ENCODE data around the gene COL21A1.

The COL21A1 gene

DNA sequence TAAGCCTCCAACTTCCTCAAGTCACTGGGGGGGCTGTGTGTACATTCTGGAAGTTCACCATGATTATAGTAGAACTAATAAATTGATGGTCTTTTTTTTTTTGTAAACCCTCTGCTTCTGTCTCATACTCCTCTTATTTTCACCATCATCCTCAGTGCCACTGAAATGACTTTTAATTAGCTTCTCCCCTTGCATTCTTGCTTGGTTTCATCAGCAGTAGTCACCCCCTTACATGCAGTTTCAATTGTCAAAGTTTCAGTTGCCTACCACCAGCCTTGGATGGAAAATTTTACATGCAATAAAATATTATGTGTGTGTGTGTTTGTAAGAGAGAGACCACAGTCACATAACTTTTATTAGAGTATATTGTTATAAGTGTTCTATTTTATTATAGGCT is 196.2 kb downstream of the COL21A1 start:
- DNase-seq (ENCODE audit: low read depth in 2 of 3, low spot score in 2 of 3): no peak

DNA sequence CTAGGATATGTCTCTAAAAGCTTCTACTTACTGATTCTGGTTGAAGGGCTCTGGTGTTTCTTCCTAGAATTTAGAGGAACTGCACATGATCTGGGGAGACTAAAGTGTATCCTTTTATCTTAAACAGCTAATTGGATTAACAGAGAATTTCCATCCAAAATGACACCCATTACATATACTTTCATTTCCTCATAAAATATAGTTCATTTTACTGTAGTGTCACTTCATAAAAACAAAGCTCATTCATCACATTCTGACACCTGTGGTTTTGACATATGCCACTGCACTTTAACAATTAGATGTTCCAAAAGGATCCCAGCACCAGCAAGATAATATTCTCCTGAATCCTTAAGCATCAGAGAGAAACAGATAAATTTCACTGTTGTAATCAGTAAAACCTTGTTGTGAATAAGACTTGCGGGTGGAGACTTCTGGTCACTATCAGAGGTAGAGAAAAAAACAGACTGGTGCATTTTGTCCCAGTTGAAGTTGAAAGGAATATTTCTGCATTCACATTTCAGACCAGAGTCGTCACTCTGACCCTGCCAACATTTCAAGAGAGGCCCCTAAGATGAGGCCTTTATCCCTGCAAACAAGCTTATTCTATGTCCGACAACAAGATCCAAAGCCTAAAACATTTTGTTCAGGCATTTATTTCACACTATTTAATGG is 196.7 kb downstream of the COL21A1 start:
- no peak for DNase-seq (ENCODE audit: low read depth in 2 of 3, low spot score in 2 of 3)

DNA sequence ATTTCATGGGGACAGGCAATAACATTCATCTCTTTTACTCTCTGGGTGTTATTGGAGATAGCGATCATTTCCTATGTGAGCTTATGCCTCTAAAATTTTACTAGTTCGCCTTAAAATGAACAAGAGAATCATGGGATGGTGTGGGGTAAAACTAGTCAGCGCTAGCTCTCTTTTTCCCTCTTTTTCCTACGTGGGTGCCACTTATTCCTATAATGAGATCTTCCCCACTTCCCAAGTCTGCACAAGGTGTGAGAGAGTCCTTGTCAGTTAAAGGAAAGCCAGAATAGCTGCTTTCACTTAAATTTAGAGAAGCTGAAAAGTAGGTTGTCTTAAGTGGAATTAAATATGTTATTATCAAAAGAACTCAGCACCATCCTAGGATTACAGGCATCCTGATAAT is 198.8 kb downstream of the COL21A1 start:
- DNase-seq (ENCODE audit: low read depth in 2 of 3, low spot score in 2 of 3): no peak

DNA sequence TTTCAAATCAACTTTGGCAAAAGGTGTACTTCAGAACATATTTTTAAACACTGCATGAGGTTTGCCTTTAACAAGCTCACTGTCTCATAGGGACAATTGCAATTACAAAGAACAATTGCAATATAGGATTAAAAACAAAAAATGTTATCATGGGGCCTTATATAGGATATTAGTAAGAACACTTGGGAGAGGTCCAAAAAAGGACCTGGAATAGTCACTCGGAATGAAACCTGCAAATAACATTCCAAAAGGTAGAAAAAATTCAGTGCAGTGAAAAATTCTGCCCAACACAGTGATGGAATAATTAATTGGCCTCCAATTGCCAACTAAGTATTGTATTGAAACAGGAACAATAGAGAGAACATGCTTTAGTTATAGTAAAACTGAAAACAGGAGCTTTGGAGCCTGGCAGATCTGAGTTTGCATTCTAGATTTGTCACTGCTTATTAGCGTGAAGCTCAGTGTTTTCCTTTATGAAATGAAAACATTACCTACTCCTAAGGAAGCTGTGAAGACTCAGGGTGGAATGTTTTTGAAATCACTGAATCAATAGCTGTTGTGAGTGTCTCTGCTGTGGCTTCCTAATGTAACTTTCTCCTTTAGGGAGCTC is 199.3 kb downstream of the COL21A1 start:
- no peak for DNase-seq (ENCODE audit: low read depth in 2 of 3, low spot score in 2 of 3)

DNA sequence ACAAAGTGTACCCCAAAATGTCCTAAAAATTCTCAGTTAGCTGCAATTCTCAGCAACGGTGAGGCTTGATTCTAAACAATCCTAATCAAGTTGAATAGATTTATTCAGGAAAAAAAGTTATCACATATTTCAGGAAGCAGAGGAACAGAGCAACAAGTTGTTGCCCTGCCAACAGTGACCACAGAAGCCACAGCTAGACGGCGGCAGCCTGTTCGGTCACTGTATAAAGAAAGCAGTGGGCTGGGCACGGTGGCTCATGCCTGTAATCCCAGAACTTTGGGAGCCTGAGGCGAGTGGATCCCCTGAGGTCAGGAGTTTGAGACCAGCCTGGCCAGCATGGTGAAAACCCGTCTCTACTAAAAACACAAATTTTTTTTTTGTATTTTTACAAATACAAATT is 200.8 kb downstream of the COL21A1 start:
- no peak for DNase-seq (ENCODE audit: low read depth in 2 of 3, low spot score in 2 of 3)

DNA sequence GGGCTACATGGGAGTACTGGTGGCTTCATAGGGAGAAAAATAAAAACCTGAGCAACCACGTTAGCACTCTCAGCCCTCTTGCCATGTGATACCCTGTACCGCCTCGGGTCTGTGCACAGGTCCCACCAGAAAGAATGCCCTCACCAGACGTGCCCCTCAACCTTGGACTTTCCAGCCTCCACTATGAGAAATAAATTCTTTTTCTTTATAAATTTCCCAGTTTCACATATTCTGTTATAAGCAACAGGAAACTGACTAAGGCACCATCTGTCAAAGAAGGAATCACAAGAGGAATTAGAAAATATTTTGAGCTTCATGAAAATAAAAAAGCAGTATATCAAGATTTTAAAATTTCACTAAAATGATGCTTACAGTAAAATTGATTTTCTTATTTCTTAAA is 203.6 kb downstream of the COL21A1 start:
- DNase-seq (ENCODE audit: low read depth in 2 of 3, low spot score in 2 of 3): no peak

DNA sequence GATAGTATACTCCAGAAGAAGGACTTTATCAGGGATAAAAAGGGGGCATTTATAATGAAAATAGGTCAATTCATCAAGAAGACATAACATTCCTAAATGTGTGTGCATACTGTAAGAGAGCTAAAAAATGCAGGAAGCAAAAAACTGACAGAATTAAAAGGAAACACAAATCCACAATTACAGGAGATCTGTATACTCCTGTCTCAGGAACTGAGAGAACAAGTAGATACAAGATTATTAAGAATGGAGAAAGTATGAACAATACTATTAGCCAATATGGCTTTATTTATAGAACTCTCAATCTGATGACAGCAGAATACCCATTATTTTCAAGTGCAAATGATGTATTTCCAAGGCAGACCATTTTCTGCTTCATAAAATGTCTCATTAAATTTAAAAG is 204.3 kb downstream of the COL21A1 start:
- DNase-seq (ENCODE audit: low read depth in 2 of 3, low spot score in 2 of 3): no peak

DNA sequence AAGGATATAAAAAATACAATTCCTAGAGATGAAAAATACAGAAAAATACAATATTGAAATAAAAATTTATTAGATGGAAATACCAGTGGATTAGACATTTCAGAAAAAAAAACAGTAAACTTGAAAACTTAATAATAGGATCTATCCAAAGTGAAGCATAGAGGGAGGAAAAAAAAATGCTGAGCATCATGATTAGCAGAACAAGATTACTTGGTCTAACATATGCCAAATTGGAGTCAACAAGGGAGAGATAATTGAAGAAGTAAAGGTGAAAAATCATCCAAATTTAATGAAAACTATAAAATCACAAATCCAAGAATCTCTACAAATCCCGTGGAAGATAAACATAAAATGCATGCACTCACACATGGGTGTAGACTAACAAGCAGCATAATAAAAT is 205.8 kb downstream of the COL21A1 start:
- no peak for DNase-seq (ENCODE audit: low read depth in 2 of 3, low spot score in 2 of 3)

DNA sequence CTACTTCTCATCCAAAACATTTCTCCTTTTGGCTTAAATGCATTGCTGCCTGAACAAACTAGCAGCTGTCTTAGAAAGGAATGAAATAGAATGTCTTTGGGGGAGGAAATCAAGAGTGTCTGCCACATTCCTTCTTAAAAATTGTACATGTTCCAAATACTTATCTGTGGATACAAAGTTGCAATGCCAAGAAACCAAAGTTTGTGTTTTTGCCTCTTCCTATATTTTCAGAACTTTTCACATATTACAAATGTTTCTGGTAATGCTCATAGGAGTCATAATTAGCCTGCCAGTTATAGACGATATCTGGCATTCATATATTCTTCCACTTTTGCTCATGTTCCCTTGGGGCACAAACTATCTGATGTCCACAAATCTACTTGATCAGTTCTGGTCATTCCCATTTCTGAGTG is 206.5 kb downstream of the COL21A1 start:
- no peak for DNase-seq (ENCODE audit: low read depth in 2 of 3, low spot score in 2 of 3)

DNA sequence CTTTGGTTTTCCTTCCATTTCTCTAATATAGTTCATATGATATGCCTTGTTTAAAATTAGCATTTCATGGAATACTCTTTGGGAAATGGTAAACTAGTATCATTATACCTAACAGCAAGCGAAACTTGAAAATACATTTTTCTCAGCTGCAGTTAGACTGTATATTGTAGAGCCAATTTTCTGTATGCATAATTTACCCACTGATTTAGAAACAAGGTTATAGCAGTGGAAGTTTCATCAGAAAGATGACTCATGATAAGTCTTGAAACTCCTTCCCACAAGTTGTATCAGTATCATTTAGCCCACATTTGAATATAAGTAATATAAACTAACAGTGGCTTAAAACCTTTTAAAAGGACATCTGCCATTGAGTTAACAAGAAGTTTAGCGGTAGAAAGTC is 207.2 kb downstream of the COL21A1 start:
- no peak for DNase-seq (ENCODE audit: low read depth in 2 of 3, low spot score in 2 of 3)

DNA sequence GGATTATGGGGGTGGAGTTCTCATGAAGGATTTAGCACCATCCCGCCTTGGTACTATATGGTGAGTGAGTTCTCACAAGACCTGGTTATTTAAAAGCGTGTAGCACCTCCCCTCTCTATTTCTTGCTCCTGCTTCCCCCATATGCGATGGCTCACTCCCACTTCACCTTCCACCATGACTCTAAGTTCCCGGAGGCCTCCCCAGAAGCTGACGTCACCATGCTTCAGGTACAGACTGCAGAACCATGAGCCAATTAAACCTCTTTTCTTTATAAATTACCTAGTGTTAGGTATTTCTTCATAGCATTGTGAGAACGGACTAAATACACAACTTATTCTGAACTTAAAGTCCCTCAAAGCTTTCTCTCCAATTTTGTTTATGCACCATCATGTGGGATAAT is 208.6 kb downstream of the COL21A1 start:
- no peak for DNase-seq (ENCODE audit: low read depth in 2 of 3, low spot score in 2 of 3)

DNA sequence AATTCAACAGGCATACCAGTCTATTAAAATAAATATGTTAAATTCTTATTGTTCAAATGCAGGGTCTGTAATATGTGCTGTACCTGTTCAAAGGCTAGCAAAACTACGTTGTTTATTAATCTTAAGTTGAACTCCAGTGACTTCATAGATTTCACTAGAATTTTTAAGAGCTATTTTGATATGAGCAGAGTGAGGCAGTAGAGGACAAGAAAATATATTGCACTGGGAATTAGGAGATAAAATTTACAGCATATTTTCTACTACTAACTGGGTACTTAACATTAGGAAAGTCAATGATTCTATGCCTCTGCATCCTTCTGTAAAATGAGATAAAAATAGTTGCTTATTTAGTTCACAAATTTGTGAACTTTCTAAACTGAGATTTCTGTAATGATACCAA is 209.8 kb downstream of the COL21A1 start:
- DNase-seq (ENCODE audit: low read depth in 2 of 3, low spot score in 2 of 3): no peak

DNA sequence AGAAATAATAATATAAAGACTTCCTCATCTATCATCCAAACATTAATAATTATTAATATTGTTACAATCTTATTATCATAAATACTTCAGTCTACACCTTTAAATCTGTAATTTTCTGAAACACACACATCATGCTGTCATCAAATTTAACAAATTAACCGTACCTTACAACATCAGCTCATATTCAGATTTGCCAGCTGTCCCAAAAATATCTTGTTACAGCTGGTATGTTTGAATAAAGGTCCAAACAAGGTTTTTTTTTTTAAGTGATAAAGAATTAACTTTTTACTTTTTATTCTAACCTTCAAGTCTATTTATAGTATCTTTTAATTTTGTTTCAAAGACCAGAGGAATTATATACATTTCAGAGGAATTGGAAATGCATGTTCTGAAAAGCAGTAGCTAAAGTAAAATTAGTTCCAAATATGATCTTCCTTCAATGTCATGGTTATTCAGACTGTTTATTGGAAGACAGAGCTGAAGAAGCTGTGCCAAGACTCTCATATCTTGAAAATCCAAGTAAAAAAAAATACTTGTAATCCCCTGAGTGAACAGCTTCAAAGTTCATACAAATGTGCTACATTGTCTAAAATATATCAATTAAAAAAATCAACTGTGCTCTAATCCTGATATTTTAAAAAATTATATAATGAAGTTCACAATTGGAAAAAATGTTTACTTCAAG is 210.3 kb downstream of the COL21A1 start:
- DNase-seq (ENCODE audit: low read depth in 2 of 3, low spot score in 2 of 3): no peak

DNA sequence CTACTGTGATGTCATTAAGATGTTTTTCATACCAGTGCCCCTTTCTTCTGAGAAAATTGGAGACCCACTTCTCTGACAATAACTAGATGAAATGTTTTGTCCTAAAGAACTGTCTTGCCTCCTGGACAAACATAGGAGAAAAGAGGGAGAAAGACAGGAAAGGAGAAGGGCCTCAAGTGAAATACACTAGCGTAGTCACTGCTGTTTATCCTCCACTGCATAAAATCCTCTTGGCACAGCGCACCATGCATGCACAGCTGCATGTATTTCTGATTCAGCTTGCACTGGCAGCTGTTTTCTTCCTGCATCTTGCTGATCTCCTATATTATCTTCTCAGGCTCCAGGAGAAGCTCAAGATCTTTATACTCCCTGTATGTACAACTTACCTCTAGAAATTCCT is 214.0 kb downstream of the COL21A1 start:
- DNase-seq (ENCODE audit: low read depth in 2 of 3, low spot score in 2 of 3): no peak

DNA sequence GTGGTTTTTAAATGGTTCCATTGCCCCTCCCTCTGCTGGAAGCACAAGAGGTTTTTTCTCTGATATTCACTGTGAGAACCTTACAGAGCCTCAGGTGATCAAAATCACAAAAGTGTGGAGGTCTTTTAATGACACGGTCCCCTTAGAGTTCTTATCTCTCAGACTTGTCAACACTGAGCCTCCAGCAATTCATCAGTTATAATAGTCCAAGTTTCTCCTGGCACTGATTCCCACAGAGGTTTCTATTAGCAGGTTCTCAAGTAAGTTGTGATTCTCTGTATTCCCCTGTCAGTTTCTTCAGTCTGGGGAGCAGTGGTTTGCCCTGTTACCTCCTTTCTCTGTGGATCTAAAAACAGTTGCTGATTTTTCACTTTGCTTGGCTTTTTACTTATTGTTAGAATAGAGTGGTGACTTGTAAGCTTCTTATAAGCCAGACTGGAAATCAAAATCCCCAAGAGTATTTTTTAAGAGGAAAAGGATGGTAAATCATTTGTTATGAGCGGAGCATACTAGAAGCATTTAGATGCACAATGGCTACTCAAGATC is 214.6 kb downstream of the COL21A1 start:
- DNase-seq (ENCODE audit: low read depth in 2 of 3, low spot score in 2 of 3): no peak

DNA sequence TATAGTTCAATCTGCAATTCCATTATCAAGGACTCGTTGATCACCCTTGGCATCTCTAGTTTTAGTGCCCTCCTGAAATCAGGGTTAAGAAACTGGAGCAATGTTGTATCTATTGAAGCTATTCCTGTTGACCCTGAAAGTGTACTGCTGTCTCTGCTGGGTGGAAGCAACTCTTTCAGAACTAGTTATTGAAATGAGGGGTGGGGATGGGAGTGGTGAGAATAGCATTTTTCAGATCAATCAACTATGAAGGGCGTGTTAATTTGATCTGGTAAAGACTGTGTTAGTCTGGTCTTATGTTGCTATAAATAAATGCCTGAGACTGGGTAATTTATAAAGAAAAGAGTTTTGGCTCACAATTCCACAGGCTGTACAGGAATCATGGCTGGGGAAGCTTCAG is 219.5 kb downstream of the COL21A1 start:
- DNase-seq (ENCODE audit: low read depth in 2 of 3, low spot score in 2 of 3): no peak

DNA sequence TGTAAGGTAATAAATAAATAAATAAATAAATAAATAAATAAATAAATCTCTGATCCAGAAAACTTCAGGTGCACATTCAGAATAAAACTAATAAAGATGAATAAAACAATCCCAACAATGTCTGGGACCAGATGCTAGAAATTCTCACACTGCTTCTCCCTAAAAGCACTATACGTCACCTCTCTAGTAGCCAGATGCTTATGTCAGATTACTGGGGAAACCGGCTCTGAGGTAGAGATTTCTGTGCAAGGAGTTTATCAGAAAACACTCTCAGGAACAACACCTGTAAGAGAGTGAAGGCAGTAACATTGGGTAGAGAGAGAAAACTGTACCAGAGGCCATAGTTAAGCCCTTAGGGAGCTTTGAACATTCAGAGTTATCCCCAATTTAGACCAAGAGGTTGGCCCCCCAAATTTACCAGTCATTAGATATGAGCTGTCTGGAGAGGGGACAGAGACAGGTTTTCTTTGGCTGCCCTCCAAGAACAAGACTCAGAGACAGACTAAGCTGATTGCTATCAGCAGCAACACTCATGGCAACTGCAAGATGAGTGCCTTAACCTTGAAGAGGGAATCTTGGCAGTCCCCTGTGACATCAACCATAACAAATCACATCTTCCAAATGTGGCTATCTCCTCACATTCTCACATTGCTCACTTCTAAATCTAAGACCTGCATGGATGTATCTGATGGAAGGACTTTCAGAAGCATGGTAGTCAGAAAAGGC is 220.8 kb downstream of the COL21A1 start:
- DNase-seq (ENCODE audit: low read depth in 2 of 3, low spot score in 2 of 3): no peak

DNA sequence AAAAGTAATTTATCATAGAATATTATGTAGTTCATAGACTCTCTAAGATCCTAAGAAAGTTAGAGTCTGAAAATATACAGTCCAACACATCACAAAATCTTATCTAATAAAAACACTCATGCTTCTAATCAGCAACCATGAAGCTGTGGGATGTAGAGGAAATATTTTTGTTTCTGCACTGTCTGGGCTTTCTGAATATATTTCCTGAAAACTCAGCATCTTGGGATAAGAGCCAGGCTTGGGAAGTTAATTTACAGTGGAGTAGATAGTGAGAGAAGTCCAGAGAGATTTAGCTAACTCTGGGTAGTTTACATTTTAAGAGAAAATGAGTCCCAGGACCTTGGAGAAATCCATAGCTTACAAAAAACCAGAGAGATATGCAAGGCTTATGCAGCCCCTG is 221.6 kb downstream of the COL21A1 start:
- DNase-seq (ENCODE audit: low read depth in 2 of 3, low spot score in 2 of 3): no peak

DNA sequence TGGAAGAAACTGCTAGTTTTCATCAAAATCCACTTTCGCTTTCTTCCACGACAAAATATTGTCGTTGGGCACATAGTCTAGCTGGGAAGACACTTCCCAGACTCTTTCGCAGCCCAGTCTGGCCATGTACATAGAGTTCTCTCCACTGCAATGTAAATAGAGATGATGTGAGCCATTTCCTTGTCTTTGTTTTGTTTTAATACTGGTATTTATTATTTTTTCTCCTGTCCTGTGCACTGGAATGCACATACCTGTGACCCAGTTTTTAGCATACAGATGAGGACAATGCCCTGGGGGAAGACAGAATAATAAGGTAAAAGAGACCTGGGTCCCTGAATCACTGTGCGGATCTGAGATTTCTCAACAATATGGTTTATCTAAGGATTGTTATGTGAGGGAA is 222.4 kb downstream of the COL21A1 start:
- DNase-seq (ENCODE audit: low read depth in 2 of 3, low spot score in 2 of 3): no peak

DNA sequence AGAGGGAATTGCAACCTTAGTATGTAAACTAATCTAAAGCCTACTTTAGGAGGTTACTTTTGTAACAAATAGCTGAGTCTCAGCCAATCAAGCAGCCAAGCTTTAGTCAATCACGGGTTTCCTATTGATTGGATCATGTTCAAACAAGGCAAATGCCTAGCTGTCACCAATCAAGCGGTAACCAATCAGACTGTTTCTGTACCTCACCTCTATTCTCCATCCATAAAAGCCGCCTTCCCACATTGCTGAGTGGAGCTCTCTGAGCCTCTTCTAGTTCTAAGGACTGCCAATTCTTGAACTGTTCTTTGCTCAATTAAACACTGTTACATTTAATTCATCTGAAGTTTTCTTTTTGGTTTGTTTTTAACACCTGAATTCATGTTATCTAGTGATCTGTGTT is 223.6 kb downstream of the COL21A1 start:
- no peak for DNase-seq (ENCODE audit: low read depth in 2 of 3, low spot score in 2 of 3)

DNA sequence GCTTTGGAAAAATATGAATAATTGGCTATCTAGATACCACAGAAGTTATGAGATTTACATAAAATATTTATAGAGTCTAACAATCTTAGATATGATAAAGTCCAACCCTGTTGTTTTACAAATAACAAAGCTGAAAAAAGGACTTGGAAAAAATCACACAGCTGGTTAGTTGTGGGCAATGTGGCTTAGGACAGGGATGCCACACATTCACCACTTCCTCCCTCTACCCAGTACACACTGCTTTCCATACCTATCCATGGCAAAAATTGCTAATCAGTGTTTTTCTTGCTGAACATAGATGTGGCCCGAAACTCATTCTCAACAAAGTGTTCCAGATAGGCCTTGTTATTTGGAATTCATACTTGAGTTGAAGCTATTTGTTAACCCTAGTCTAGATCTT is 224.7 kb downstream of the COL21A1 start:
- DNase-seq (ENCODE audit: low read depth in 2 of 3, low spot score in 2 of 3): no peak

DNA sequence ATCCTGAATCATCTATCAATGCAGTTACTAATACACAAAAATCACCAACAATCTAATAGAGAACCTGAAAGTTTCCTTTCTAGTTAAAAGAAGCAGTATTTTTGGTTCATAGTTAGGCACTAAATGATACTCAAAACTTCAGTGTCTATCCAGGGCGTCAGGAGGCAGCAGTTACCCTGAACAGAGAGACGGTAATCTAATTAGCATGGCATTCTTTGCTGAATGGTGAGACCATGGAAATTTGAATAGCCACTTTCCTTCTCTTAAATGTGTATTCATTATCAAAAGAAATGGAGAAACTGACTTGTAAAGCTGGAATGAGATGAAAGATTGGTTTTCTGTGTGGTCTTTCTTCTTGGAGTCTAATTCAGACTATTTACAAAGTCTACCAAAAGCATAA is 225.4 kb downstream of the COL21A1 start:
- no peak for DNase-seq (ENCODE audit: low read depth in 2 of 3, low spot score in 2 of 3)
